ENCODE results near the gene ADSL.

Gene ADSL

DNA sequence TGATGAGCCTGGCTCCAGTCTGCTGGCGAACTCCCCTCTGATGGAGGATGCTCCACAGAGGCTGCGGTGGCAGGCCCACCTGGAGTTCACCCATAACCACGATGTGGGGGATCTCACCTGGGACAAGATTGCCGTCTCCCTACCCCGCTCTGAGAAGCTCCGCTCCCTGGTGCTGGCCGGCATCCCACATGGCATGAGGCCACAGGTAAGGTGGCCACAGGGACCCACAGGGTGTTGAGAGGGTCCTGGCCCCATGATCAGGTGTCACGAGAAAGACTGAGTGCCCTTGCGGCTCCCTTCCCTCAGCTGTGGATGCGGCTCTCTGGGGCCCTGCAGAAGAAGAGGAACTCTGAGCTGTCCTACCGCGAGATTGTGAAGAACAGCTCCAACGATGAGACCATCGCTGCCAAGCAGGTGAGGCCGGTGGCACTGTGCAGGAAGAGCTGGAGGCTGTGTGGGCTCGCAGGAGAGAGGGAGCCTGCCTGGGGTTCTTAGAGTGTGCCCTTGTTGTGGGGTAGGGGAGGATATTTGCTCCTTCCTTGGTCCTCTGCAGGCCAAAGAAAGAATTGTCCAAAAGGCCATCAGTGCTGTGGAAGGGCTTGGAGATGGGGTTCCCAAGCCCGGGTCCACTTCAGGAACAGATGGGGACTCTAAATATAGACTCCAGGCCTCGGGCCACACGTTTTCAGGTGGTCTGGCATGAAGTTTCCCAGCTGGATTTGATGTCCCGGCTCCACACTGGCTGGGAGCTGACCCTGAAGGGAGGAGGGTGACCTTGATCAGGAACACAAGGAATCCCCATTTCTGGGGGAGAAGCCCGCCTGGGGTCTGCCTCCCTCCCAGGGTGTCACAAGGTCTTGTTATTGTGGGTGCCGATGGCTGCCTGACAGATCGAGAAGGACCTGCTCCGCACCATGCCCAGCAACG is 58.2 kb downstream of the ADSL start:
- DNase-seq (ENCODE audit: low spot score), result no peak
- FAIRE-seq, result no peak

DNA sequence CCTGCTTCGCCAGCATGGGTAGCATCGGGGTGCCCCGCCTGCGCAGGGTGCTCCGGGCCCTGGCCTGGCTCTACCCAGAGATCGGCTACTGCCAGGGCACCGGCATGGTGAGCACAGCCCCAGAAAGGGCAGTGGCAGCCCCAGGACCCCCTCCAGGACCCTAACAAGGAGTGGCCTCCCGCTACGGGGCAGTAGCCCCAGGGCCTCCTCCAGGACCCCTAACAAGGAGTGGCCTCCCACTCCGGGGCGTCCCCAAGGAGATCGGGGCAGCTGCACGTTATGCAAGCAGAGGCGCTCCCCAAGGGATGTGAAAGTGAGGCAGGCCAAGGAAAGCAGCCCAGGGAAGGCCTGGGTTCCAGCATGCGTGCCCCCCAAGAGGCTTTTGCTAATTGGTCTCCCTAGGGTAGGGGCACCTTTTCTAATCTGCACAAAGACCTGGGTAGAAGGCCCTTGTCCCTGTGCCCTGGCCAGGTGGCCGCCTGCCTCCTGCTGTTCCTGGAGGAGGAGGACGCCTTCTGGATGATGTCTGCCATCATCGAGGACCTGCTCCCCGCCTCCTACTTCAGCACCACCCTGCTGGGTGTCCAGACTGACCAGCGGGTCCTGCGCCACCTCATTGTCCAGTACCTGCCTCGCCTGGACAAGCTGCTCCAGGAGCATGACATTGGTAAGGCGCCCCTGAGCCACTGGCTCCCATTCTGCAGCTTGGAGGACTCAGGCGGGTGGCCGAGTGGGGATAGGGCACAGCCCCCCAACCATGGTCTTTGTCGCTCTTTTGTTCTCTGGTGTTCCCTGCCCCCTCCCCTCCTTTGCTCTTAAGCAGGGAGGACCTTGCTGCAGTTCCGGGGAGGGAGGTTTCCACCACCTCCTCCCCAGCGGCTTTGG is 59.1 kb downstream of the ADSL start:
- no peak for FAIRE-seq

DNA sequence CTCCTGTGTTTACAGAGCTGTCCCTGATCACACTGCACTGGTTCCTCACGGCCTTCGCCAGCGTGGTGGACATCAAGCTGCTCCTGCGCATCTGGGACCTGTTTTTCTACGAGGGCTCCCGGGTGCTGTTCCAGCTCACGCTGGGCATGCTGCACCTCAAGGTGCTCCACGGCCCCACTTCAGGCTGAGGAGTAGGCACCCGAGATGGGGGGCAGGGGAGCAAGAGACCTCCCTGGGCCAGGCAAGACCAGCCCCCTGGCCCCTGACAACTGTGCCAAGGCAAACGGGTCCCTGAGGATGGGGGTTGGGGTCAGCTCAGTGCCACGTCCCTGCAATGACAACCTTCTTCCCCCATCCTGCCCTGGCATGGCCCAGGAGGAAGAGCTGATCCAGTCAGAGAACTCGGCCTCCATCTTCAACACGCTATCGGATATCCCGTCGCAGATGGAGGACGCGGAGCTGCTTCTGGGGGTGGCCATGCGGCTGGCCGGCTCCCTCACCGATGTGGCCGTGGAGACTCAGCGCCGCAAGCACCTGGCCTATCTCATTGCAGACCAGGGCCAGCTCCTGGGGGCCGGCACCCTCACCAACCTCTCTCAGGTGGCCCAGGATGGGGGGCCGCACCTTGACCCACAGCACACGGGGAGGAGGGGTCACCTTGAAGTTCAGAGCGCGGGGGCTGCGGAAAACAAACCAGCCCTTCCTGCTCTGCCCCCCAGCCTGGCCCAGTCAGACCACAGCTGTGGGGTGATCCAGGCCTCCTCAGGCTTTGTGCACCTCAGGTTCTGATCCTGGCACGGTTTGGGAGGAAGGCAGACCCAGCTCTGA is 60.0 kb downstream of the ADSL start:
- FAIRE-seq (no peak), DNase-seq (ENCODE audit: low spot score) (no peak)

More for the DNA sequence above, 59.1 kb downstream of the ADSL start:
- DNase-seq (ENCODE audit: low spot score), result no peak

DNA sequence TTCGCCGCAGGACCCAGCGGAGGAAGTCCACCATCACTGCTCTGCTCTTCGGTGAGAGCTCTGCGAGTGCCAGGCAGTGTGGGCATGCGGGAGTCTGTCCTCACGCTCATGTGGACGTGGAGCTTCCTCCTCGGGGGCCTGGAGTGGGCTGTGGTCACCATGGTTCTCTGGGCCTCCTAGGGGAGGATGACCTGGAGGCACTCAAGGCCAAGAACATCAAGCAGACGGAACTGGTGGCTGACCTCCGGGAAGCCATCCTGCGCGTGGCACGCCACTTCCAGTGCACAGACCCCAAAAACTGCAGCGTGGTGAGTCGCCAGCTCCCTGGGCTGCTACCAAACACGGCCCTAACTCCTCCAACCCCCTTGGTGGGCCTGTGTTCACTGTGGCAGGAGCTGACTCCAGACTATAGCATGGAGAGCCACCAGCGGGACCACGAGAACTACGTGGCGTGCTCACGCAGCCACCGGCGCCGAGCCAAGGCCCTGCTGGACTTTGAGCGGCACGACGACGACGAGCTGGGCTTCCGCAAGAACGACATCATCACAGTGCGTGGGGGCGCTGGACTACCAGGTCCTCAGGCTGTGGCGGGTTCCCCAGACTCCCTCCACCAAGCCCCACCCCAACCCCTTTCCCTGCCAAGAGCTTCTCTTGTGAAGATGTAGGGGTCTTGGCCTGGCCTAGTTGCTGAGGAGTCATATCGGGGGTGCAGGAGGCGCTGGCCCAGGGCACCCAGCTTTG is 60.9 kb downstream of the ADSL start:
- FAIRE-seq (no peak), DNase-seq (ENCODE audit: low spot score) (no peak)

DNA sequence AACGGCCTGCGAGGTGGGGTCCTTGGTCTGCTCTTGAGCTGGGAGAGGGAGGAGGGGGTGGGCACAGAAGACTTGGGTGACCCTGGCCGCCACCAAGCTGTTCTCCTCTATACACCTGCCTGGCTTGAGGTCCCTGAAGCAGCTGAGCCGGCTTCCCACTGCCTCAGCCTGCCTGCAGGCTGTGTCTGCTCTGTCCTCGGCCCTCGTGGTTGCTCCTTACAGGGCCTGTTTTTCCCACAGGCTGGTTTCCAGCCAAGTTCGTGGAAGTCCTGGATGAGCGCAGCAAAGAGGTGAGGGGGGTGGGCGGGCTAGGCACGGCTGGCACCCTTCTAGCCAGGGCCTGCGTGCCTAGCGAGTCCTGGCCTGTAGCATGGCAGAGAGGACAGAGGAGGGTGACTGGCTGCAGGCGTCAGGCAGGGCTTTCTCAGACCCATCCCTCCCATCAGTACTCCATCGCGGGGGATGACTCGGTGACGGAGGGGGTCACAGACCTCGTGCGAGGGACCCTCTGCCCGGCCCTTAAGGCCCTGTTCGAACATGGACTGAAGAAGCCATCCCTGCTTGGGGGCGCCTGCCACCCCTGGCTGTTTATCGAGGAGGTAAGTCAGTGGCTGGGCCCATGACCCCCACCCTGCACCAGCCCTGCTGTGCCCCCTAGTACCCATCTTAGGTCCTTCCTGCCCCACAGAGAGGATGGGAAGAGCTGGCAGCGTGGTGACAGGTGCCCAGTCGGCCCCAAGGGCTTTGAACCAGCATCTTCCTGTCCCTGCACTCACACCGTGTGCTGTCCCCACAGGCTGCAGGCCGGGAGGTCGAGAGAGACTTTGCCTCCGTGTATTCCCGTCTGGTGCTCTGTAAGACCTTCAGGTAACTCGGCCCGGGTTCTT is 61.8 kb downstream of the ADSL start:
- DNase-seq (ENCODE audit: low spot score), result no peak
- FAIRE-seq, result no peak

DNA sequence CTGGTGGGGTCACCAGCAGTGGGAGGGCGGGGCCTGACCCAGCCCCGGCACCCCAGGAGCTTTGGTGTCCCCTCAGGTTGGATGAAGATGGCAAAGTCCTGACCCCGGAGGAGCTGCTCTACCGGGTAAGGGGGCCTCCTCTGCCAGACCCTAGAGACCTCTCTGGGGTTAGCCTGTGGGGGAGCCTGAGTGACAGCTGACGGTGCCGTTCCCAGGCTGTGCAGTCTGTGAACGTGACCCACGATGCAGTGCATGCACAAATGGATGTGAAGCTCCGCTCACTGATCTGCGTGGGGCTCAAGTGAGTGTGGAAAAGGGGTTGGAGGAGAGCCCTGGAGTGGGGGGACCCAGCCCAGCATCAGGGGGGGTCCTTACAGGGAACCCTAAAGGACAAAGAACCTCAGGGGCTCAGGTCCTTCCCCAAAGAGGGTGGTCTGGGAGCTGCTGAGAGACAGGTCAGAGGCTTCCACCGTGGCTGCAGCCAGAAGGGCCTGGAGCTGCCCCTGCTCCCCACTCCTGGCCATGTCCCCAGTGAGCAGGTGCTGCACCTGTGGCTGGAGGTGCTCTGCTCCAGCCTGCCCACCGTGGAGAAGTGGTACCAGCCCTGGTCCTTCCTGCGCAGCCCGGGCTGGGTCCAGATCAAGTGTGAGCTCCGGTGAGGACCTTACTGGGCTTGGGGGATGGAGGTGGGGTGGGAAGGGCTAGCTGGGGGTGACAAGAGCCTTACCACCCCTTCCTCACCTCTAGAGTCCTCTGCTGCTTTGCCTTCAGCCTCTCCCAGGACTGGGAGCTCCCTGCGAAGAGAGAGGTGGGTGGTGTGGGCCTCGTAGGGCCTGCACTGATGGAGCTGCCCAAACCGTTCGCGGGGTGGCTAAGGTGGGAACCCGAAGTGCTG is 62.7 kb downstream of the ADSL start:
- no peak for DNase-seq (ENCODE audit: low spot score)
- no peak for FAIRE-seq

DNA sequence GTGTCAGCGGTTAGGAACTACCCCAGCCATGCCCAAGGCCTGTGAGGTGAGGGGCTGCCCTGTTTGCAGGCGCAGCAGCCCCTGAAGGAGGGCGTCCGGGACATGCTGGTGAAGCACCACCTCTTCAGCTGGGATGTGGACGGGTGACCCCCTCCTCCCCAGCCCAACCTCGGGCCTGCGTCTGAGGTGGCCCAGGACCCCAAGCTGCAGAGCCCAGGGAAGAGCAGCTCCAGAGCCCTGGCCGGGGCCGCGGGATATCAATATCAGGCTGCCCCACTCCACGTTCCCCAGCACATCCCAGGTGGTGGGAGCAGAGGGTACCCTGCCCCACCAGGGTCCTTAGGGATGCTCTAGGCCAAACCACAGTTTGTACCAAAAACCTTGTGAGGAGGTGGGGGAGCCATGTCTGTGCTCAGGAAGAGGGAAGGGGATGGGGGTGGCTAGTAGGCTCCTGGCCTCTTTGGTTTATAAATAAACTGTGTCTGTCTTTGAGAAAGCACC is 63.4 kb downstream of the ADSL start:
- FAIRE-seq, result no peak
- DNase-seq (ENCODE audit: low spot score), result no peak

DNA sequence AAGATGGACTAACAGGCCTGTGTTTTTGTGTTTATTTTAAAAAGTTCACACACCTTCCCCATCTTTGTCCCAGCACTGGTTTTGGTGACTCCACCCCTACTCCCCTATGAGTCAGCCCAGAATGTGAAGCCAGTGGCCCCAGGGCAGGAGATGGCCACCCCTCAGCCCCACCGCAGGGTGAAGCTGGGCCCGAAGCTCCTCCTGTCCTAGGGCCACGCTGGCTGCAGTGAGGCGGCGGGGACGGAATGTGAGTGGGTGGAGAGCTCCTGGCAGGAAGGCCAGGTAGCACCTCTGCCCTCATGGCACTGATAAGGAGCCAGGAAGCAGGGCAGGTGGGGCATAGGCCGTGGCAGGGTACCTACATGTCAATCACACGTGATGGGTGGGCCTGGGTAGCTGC is 64.0 kb downstream of the ADSL start:
- FAIRE-seq (peak; percentile 63), DNase-seq (ENCODE audit: low spot score) (no peak)

DNA sequence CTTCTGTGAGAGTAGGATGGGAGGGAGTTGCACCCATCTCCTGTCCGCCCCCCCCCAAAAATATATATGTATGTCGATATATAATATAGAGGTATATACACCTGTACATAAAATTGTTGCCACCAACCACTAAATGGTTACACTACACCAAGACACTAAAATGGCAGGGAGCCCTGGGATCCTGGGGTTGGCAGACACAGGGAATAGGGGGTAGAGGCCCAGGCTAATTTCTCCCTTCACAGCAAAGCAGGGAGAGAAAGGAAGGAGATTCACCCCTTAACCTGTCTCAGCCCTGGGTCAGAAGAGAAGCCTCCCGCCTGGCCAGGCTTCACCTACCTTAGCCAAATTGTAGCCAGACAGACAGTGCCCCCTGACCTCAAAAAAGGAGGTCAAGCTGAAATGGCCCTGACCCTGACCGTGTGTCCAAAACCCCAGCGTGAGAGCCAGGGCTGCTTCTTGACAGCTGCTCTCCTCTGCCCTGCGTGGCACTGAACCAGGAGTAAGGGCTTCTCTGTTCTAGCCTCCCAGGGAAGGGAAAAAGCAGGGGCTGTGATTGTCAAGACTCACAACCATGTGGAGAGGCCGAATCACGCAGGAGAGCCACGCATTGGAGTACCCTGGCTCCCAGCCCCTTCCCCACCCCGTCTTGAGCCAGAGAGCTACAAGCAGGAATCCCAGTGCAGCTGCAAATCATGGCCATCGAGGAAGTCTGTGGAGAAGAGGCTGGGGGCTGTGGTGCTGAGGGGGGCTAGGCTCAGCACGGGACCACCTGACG is 64.6 kb downstream of the ADSL start:
- FAIRE-seq, result no peak
- DNase-seq (ENCODE audit: low spot score), result no peak

DNA sequence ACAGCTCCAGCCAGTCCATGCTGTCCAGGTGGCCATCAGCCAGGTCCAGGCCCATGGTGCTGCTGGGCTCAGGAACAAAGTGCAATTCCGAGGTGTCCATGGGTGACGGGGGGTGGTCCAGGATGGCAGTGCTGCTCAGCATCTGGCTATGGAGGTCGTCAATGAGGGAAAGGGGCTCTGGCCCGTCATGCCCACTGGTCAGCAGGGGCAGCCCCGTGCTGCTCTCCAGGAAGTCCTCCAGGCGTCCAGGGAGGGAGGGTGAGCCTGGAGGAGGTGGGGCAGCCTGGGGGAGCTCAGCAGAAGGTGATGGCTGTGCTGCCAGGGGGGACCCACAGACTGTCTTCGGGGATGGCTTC is 65.2 kb downstream of the ADSL start:
- DNase-seq (ENCODE audit: low spot score), result no peak
- FAIRE-seq, result no peak

DNA sequence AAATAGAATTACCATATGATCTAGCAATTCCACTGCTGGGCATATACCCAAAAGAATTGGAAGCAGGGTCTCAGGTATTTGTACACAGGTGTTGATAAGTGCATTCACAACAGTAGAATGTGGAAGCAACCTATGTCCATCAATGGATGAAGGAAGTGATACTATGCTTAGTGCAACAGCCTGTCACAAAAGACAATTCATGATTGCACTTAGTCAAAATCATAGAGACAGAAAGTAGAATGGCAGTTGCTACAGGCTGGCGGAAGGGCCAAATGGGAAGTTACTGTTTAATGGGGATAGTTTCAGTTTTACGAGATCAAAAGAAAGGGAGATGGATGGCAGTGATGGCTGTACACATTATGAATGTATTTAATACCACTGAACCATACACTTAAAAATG is 66.1 kb downstream of the ADSL start:
- DNase-seq (ENCODE audit: low spot score), result no peak
- FAIRE-seq, result no peak

DNA sequence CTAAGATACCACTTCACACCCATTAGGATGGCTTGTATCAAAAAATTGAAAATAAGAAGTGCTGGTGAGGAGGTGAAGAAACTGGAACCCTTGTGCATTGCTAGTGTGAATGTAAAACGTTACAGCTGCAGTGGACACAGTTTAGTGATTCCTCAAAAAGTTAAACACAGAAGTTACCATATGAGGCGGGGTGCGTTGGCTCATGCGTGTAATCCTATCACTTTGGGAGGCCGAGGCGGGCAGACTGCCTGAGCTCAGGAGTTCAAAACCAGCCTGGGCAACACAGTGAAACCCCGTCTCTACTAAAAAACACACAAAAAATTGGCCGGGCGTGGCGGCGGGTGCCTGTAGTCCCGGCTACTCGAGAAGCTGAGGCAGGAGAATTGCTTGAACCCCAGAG is 67.6 kb downstream of the ADSL start:
- FAIRE-seq (no peak), DNase-seq (ENCODE audit: low spot score) (no peak)

DNA sequence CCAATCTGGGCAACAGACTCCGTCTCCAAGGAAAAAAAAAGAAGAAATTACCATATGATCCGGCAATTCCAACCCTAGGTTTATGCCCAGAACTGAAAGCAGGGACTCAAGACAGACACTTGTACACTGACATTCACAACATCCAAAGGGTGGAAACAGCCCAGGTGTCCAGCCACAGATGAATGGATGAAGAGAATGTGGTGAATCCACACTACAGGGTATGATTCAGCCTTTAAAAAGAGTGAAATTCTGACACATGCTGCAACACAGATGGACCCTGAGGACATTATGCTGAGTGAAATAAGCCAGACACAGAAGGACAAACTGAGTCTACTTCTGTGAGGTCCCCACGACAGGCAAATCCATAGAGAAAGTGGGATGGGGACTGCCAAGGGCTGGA is 68.0 kb downstream of the ADSL start:
- peak; percentile 35 for FAIRE-seq

DNA sequence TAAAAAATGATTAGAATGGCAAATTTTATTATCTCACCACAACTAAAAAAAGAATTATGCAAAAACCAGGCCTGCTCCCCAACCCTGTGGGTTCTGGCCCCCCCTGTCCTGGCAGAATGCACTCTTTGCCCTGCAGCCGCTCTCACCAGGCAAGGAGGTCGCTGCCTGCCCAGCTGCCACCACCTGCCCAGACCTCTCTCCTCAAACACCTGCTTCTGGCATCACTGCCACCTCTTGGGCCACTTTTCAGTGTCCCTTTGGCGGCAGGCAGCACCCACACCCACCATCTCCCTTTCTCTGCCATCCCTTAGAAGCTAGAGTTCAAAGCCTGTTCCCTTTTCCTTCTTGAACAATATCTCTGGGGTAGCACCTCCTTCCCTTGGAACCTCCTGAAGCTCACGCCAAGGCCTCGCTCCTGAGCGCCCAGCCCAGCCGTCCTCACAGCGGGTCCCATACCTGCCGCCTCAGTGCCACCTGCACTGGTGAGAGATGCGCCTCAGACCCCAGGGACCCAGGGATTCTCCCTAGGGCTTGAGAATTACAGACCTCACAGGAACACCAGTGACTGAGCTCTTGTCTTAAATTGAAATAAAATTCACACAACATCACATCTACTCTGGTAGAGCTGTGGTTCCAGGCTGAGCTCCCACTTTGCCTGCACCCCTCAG is 68.7 kb downstream of the ADSL start:
- DNase-seq (ENCODE audit: low spot score), result no peak
- FAIRE-seq, result no peak

More for the DNA sequence above, 68.0 kb downstream of the ADSL start:
- no peak for DNase-seq (ENCODE audit: low spot score)

DNA sequence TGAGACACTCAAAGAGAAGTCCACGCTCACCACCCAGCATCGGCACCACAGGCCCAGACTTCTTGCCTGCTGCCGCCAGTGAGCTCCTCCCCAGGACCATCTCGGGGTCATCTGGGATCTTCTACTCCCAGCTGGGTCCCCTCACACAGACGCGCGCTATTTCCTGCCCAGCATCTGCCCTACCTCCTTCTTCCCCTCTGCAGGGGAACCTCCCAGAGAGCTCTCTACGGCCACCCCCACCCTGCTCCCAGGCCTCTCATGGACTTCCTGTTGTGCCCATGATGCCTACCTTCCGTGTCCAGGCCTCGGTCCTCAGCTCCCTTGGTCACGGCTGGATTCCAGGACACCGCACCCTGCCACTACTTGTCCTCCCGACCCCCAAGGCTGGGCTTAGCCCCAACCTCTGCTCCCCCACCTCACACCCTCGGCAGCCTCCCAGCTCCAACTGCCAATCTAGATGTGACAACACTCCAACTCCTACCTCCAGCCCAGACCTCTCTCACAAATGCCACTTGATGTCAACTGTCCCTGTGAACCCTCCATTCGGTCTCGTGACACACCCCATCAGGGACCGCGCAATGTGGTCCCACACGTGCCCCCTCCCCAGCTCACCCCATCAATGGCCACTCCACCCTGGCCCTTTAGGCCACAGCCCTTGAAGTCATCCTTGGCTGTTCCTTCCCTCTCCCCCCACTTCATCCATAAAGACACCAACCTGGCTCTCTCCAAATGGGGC is 69.4 kb downstream of the ADSL start:
- FAIRE-seq, result no peak
- DNase-seq (ENCODE audit: low spot score), result no peak

DNA sequence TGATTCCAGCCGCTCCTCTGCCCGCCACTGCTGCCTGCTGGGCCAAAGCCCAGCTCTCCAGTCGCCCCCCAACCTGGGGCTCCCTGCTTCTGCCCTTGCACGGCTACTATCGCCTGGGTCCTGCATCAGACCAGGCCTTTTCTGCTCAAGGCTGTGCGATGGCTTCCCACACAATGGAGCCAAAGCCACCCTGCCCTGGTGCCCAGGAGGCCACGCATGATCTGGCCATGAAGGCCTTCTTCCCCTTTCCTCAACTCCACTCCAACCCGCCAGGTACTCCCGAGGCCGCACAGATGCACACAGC is 69.9 kb downstream of the ADSL start:
- no peak for FAIRE-seq
- DNase-seq (ENCODE audit: low spot score), result no peak

DNA sequence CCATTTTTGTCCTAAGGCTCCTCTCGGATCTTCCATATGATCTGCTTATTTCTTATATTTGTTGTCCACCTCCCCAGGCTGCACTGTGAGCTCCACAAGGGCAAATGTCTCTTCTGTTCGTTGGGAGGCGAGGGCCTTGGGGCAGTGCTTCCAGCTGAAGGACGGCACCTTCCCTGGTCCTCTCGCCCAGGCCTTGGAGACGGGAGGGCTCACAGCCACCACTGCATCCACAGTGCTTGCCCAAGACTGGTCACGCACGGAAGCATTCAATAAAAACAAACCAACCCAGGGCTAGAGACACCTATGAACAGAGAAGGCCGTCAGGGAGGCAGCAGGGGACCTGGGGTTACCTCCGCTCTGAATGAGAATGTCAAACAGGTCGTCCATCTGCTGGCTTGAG is 70.3 kb downstream of the ADSL start:
- FAIRE-seq (no peak), DNase-seq (ENCODE audit: low spot score) (no peak)

Data from urothelium cell line (cell line).